ENCODE measurements around the gene DOCK10. TPM values are rescaled to one million over a fixed set of nuclear protein-coding genes. Genes with fewer than 3 reads are reported as not detected.

The DOCK10 gene
- total RNA-seq, 2 donors from 2014 or later, result 0.93 to 2.0 TPM

GRCh38 chr2:225033440-225034318 lies 8.6 kb downstream of the DOCK10 start:
- no peaks in the 10 kb centered on the region for H3K27me3 ChIP-seq
- H3K27ac ChIP-seq, result no peak overlapping the region
- no peak for DNase-seq (ENCODE audit: low spot score)
- no peak for TF ChIP-seq CTCF (IDR thresholded peaks at IDR 0.05)
- no peaks in the 10 kb centered on the region for H3K4me1 ChIP-seq
- H3K9me3 ChIP-seq, result no peaks in the 10 kb centered on the region
- no peaks in the 10 kb centered on the region for H3K36me3 ChIP-seq
- no peak overlapping the region for H3K4me3 ChIP-seq

GRCh38 chr2:225032246-225032645 lies 10.0 kb downstream of the DOCK10 start:
- Histone ChIP-seq H3K9me3 (no peaks in the 10 kb centered on the region), H3K27ac (no peak overlapping the region), H3K4me3 (no peak overlapping the region), H3K4me1 (no peaks in the 10 kb centered on the region), H3K27me3 (no peaks in the 10 kb centered on the region), H3K36me3 (no peaks in the 10 kb centered on the region)
- no peak for TF ChIP-seq CTCF (IDR thresholded peaks at IDR 0.05)
- no peak for DNase-seq (ENCODE audit: low spot score)

GRCh38 chr2:225031599-225031998 lies 10.7 kb downstream of the DOCK10 start:
- DNase-seq (ENCODE audit: low spot score), result no peak
- H3K4me3 ChIP-seq, result no peak overlapping the region
- TF ChIP-seq CTCF (IDR thresholded peaks at IDR 0.05), result no peak

GRCh38 chr2:225030893-225031292 lies 11.4 kb downstream of the DOCK10 start:
- Histone ChIP-seq H3K9me3 (no peaks in the 10 kb centered on the region), H3K4me1 (no peaks in the 10 kb centered on the region), H3K36me3 (no peaks in the 10 kb centered on the region), H3K4me3 (no peak overlapping the region), H3K27ac (no peak overlapping the region), H3K27me3 (no peaks in the 10 kb centered on the region)
- DNase-seq (ENCODE audit: low spot score), result no peak
- TF ChIP-seq CTCF (IDR thresholded peaks at IDR 0.05), result no peak

More at GRCh38 chr2:225031599-225031998, 10.7 kb downstream of the DOCK10 start:
- no peaks in the 10 kb centered on the region for H3K27me3 ChIP-seq
- no peaks in the 10 kb centered on the region for H3K9me3 ChIP-seq
- H3K36me3 ChIP-seq, result no peaks in the 10 kb centered on the region
- no peak overlapping the region for H3K27ac ChIP-seq
- H3K4me1 ChIP-seq, result no peaks in the 10 kb centered on the region

- Histone ChIP-seq H3K27ac (no peak overlapping the region), H3K36me3 (no peaks in the 10 kb centered on the region), H3K9me3 (no peaks in the 10 kb centered on the region), H3K27me3 (no peaks in the 10 kb centered on the region), H3K4me3 (no peak overlapping the region), H3K4me1 (no peaks in the 10 kb centered on the region)
- DNase-seq (ENCODE audit: low spot score), result no peak
- no peak for TF ChIP-seq CTCF (IDR thresholded peaks at IDR 0.05)
Observed at GRCh38 chr2:225030203-225030602, 12.1 kb downstream of the DOCK10 start.
